Measurements from ENCODE around the gene HLA-DRB5. TPM values are rescaled to one million over a fixed set of nuclear protein-coding genes. Genes with fewer than 3 reads are reported as not detected.
"Not testable (repeated sequence)": the region's sequence is repeated elsewhere in the genome, so short reads cannot be mapped to it uniquely, and the experiment has no call there.

Gene HLA-DRB5
- total RNA-seq, 1 experiment from 2014 or later, result 16.1 TPM

DNA sequence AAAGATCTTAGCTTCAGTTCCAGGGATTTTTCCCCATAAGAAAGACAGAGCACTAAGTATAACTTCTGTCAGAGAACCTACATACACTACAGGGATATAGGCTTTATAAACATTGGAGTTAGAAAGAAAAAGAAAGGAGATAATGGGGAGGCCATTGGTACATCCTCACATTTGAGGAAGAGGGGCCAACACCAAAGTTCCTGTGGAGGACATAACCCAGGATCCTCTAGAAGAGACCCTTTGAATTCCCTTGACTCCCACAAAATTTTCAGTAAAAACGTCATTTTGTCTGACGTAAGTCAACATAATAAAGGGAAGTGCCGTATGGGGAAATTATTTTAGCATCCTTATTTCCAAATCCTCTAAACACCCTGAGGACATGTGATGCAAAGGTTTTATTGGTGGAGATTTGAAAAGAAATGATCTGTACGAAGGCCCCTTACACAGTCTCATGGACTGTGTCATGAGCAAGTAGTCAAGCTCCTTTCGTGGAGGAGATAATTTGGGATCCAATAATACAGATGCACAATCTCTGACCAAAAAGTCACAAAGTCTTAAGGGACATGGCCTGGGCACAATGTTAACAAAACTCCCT is 57.2 kb downstream of the HLA-DRB5 start:
- no peak for DNase-seq
- TF ChIP-seq, protein P1, sequence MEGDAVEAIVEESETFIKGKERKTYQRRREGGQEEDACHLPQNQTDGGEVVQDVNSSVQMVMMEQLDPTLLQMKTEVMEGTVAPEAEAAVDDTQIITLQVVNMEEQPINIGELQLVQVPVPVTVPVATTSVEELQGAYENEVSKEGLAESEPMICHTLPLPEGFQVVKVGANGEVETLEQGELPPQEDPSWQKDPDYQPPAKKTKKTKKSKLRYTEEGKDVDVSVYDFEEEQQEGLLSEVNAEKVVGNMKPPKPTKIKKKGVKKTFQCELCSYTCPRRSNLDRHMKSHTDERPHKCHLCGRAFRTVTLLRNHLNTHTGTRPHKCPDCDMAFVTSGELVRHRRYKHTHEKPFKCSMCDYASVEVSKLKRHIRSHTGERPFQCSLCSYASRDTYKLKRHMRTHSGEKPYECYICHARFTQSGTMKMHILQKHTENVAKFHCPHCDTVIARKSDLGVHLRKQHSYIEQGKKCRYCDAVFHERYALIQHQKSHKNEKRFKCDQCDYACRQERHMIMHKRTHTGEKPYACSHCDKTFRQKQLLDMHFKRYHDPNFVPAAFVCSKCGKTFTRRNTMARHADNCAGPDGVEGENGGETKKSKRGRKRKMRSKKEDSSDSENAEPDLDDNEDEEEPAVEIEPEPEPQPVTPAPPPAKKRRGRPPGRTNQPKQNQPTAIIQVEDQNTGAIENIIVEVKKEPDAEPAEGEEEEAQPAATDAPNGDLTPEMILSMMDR (IDR thresholded peaks at IDR 0.05; ENCODE audit: unreplicated experiment), result no peak
- peaks cover 65% of the 10 kb centered on the region for H3K27me3 Mint-ChIP-seq (ENCODE audit: unreplicated experiment)
- intact Hi-C loops (cut with micrococcal nuclease; ENCODE audit: unreplicated experiment), result loop anchor here (2.0 kb wide), 1 partner anchor 56 kb away; no protein-coding TSS in a partner anchor
- H3K4me1 Mint-ChIP-seq (ENCODE audit: low read depth, unreplicated experiment), result peaks cover 7% of the 10 kb centered on the region
- BruUV-seq (replicated peaks), result TSS peak; percentile 99
- peaks cover 5% of the 10 kb centered on the region for H3K36me3 Mint-ChIP-seq (ENCODE audit: insufficient read depth, unreplicated experiment)
- H3K4me3 Mint-ChIP-seq (ENCODE audit: low read depth, unreplicated experiment), result no peak overlapping the region
- CTCF ChIA-PET, result no interaction called here
- no peaks in the 10 kb centered on the region for H3K9me3 Mint-ChIP-seq (ENCODE audit: low read depth, unreplicated experiment)
- no peak overlapping the region for H3K27ac Mint-ChIP-seq (ENCODE audit: unreplicated experiment)

DNA sequence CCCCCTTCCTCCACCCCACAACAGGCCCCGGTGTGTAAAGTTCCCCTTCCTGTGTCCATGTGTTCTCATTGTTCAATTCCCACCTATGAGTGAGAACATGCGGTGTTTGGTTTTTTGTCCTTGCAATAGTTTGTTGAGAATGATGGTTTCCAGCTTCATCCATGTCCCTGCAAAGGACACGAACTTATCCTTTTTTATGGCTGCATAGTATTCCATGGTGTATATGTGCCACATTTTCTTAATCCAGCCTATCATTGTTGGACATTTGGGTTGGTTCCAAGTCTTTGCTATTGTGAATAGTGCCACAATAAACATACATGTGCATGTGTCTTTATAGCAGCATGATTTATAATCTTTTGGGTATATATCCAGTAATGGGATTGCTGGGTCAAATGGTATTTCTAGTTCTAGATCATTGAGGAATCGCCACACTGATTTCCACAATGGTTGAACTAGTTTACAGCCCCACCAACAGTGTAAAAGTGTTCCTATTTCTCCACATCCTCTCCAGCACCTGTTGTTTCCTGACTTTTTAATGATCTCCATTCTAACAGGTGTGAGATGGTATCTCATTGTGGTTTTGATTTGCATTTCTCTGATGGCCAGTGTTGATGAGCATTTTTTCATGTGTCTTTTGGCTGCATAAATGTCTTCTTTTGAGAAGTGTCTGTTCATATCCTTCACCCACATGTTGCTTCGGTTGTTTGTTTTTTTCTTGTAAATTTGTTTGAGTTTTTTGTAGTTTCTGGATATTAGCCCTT is 62.2 kb downstream of the HLA-DRB5 start:
- H3K4me1 Mint-ChIP-seq (ENCODE audit: low read depth, unreplicated experiment); intact Hi-C loops (cut with micrococcal nuclease; ENCODE audit: unreplicated experiment); CTCF ChIA-PET; H3K27ac Mint-ChIP-seq (ENCODE audit: unreplicated experiment); H3K9me3 Mint-ChIP-seq (ENCODE audit: low read depth, unreplicated experiment); H3K36me3 Mint-ChIP-seq (ENCODE audit: insufficient read depth, unreplicated experiment); DNase-seq; H3K4me3 Mint-ChIP-seq (ENCODE audit: low read depth, unreplicated experiment); BruUV-seq (replicated peaks): not testable (repeated sequence)
- H3K27me3 Mint-ChIP-seq (ENCODE audit: unreplicated experiment), result peaks cover 46% of the 10 kb centered on the region

Other genes with a start within 250 kb of the HLA-DRB5 start
- gene TSBP1, start 158.4 kb downstream of the HLA-DRB5 start, total RNA-seq (2022), result not detected in 2 replicates
- gene BTNL2, start 123.1 kb downstream of the HLA-DRB5 start, total RNA-seq (2022), result not detected in 2 replicates
- gene HLA-DRA, start 90.4 kb downstream of the HLA-DRB5 start, total RNA-seq (2022), result 173 and 283 TPM in 2 replicates
- gene HLA-DRB1, start 59.6 kb upstream of the HLA-DRB5 start, total RNA-seq (2022), result 111 and 141 TPM in 2 replicates
- gene HLA-DQA1, start 107.1 kb upstream of the HLA-DRB5 start, total RNA-seq (2022), result 6.9 and 12.9 TPM in 2 replicates
- gene HLA-DQB1, start 136.4 kb upstream of the HLA-DRB5 start, total RNA-seq (2022), result 139 and 190 TPM in 2 replicates
- 2.1 and 2.4 TPM in 2 replicates for gene HLA-DQA2, start 211.1 kb upstream of the HLA-DRB5 start, total RNA-seq (2022)
- gene HLA-DQB2, start 233.2 kb upstream of the HLA-DRB5 start, total RNA-seq (2022), result 0.38 and 0.39 TPM in 2 replicates

Data from Calu3 (cell line).